ENCODE measurements around the gene GPR146.
"Not testable (repeated sequence)": the region's sequence is repeated elsewhere in the genome, so short reads cannot be mapped to it uniquely, and the experiment has no call there.

GPR146 gene

DNA sequence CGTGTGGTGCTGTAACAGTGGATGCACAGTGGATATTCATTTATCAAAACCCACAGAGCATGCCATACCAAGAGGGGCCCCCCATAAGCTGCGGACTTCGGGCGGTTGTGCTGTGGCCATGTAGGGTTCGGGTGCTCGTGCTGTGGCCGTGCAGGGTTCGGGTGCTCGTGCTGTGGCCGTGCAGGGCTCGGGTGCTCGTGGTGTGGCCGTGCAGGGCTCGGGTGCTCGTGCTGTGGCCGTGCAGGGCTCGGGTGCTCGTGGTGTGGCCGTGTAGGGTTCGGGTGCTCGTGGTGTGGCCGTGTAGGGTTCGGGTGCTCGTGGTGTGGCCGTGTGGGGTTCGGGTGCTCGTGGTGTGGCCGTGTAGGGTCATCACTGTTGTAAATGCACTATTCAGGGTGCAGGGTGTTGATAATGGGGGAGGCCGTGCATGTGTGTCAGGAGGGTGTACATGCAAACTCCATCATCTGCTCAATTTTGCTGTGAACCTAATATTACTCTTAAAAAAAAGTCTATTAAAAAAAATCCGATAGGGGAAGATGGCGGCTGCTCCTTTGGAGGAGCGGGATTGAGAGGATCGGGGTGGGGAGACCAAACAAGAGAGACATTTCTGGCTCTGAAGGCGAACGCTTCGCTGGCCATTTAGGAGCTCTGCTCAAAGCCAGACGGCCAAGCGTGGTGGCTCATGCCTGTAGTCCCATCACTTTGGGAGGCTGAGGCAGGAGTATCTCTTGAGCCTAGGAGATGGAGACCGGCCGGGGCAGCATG is 8.0 kb upstream of the GPR146 start:
- H3K4me3 ChIP-seq (ENCODE audit: low read length); DNase-seq (ENCODE audit: low read depth, low spot score): not testable (repeated sequence)

DNA sequence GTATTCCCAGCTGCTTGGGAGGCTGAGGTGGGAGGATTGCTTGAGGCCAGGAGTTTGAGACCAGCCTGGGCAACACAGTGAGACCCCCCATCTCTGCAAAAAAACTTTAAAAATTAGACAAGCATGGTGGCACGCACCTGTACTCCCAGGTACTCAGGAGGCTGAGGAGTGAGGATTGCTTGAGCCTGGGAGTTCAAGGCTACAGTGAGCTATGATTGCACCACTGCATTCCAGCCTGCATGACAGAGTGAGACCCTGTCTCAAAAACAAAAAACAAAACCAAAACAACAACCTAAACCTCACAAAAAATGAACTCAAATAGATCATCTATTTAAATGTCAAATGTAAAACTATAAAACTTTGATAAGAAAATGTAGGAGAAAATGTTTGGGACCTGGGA is 4.1 kb upstream of the GPR146 start:
- not testable (repeated sequence) for DNase-seq (ENCODE audit: low read depth, low spot score); H3K4me3 ChIP-seq (ENCODE audit: low read length)

DNA sequence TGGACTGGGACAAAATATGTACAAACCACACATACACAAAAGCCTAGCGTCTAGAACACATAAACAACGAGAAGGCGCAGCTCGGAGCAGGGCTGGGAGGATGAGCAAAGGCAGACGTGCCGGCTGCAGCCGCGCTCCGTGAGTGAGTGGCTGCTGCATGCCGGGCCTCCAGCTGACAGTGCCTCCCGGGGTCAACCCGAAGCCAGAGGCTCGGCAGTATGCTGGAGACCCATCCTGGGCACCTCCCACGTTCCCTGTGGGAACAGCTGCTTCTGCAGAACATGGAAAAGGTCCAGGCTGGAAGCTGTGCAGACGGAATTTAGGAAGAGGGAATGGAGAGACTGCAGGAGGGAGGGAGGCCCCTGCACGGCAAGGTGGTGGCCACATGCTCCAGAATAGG is 3.6 kb upstream of the GPR146 start:
- H3K4me3 ChIP-seq (ENCODE audit: low read length): no peak overlapping the region
- no peak for DNase-seq (ENCODE audit: low read depth, low spot score)

DNA sequence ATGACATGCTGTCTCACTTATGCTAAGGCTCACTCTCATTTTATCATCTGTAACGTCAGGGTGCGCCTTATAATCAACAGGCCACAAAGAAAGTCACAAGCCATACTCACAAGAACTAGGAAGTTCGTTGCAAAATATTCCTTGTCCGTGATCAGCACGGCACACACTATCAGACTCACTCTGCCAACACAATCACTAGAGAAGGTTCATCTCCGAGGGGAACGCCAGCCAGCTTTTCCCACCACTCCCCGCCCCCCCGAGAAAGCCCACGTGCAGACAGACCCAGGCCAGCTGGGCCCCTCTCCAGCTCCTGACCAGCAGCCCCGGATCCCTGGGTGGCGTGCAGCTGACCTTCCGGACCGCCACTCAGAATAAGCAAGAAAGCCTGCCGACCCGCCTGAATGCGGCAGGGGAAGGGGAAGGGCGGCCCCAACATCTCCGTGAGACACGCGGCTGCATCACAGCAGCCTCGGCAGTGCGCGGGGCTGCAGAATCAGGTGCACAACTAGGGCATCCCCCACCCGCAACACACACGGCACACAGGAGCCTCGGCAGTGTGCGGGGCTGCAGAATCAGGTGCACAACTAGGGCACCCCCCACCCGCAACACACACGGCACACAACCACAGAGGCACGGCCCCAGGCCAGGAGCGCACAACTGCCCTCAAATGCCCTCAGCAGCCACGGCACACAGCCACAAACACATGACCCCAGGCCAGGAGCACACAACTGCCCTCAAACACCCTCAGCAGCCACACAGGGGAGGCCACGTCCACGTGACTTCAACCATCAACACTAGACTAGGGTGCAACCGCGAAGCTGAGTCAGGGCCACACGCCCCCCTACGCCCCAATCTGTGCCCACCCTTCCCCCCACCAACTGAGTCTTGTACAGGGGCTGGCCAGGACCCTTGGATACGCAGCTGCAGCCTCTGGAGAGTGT is 2.5 kb upstream of the GPR146 start:
- H3K4me3 ChIP-seq (ENCODE audit: low read length): no peak overlapping the region
- DNase-seq (ENCODE audit: low read depth, low spot score): no peak

DNA sequence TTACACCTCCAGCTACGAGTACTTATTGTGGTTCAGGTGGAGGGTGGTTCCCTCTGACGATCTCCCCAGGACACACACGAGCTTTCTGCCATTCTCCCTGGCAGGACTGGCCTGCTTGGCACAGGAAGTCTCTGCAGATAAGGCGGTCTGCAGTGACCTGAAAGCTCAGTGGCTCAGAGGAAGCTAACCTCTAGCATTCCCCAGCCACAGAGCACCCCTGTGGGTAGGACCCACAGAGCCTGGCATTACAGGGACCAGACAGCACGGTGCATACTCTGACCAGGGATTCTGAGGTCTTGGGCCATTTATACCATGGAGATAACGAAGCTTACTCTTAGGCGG is 1.9 kb upstream of the GPR146 start:
- DNase-seq (ENCODE audit: low read depth, low spot score): no peak
- no peak overlapping the region for H3K4me3 ChIP-seq (ENCODE audit: low read length)

DNA sequence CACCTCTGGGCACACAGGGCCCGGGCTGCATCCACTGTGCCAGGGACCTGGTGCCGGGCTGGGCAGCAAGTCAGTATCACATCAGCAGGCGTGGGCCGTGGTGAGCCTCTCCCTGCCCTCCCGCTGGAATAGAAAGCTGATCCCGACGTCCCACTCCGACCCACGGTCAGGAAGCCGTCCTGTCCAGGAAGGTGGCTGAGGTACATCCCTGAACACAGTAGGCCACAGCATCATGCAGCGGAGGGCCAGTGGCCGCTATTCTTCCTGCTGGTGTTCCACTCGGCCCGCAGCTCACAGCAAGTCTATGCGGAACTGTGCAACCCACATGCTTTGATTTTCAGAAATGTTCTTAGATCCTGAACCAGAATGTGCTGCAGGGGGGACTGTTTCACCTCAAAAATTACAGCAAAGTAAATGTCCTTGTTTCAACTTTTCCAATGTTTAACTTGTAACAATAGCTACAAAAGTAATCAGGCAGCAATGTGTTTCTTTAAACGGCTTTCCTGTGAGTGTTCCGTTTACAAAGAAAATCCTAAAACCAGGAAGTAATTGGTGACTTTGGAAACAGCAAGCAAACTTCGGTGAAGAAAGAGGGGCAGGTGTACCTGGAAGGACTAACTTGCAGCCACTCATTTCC is 676 bp upstream of the GPR146 start:
- DNase-seq (ENCODE audit: low read depth, low spot score): no peak
- H3K4me3 ChIP-seq (ENCODE audit: low read length): peak overlapping the region; percentile 47

DNA sequence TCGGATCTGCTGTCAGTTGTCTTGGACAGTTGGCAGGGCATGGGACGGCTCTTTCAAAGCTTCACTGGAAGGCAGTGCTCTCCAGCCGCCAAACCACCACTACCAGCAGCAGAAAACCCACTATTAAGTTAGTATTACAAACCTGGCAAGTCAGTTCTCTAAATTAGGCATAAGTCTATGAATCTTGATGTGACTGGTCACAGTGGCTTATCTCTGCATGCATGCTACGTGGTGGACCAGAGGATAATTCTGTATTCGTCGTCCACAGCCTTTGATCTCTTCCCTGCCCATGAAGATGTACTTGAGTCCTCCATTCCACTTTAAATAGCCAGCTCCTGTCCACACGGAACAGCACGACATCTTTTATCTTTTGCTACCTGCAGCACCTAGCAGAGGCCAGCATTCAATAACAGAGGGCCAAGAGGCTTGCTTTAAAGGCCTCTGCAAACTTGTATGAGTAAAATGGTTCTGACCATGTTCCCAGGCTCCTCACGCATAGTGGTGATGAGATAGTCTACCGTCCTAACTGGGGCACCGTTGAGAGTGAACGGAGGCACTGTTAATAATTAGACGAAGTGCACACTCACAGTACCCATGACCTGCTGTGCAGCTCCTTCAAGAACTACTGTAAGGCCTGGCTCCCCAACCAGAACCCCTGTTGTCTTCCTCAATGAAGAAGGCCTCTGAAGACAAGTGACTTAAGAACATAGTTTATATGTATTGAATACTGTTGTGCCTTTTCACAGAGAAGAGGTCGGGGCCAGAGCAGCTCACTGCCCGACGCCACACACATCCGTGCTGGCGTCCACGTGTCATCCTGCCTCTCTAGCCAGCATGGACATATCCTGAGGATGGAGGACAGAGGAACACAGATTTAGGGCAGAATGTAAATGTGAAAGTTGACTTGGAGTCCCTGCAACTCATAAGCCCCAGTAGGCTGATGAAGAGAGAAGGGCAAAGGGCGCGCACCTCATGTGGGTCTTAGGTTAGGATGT is 1.0 kb downstream of the GPR146 start:
- H3K4me3 ChIP-seq (ENCODE audit: low read length): peak overlapping the region; percentile 51
- DNase-seq (ENCODE audit: low read depth, low spot score): no peak

DNA sequence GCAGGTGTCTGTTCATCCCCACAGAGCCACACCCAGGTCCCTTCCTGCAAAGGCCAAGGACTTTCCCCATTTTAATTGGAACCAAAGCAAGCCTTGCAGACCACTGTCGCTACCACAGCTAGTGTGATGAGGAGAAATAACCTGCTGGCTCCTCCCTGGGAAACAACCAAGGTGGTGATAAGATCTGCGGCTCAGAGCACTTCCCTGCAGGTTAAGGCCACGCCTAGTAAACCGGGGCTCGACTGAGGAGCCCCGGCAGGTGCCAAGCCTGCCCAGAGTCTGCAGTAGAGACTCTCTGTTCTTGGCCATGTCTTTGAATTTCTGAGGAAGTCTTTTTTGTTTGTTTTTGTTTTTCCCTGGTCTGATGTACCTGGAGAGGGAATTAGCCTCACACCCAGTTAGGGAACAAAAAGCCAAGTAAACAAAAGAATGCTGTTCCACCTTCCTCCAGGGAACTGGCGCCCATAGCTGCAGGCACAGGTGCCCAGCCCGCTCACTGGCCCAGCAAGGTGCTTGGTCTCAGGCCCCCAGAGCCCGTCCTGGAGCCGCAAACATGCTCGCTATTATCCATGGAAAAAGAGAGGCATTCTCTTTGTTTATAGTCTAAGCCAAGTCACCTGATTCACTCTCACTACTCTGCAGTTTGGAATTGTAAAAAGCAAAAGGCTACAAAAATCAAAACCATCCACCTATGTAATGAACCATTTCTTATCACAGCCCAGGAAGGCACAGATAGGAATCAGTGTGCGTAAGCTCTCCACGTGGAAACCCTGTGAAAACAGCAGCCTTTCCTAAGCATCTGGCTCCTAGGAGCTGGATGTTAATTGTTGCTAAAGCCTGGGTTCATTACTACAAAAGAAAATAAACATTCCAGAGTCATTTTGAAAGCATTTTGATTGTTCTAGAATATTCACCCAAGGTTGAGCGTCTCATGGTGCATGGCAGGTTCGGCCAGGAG is 2.7 kb downstream of the GPR146 start:
- no peak overlapping the region for H3K4me3 ChIP-seq (ENCODE audit: low read length)
- peak; percentile 41 for DNase-seq (ENCODE audit: low read depth, low spot score)

DNA sequence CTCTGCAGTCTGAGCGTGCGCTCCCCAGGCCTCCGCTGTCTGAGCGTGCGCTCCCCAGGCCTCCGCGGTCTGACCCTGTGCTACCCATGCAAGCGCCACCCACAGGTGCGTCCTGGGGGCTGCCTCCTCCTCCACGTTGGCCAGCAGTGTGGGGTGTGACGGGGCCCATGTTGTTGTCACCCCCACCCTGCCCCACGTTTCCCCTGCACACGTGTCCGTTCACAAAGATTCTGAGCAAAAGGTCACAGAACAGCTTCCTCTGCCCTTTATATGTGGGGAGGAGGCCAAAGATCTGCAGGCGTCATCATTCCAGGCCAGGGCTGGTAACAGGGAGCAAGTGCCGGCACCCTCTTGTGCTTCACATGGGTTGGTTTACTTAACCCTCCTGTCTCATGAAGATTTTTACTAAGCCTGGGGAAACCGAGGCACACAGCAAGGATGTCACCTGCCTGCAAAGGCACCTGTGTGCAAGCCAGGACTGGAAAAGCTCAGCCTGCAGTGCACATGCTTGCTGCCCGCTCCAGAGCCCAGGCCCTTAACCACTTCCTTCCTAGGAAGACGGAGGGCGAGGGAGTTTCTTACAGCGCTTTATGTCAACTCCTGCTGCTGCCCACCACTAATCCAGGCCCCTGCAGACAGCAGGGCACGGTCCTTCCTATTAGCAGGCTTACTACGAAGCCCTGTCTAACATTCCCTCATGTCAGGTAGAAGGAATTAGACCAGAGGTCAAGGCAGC is 4.8 kb downstream of the GPR146 start:
- no peak overlapping the region for H3K4me3 ChIP-seq (ENCODE audit: low read length)
- no peak for DNase-seq (ENCODE audit: low read depth, low spot score)

DNA sequence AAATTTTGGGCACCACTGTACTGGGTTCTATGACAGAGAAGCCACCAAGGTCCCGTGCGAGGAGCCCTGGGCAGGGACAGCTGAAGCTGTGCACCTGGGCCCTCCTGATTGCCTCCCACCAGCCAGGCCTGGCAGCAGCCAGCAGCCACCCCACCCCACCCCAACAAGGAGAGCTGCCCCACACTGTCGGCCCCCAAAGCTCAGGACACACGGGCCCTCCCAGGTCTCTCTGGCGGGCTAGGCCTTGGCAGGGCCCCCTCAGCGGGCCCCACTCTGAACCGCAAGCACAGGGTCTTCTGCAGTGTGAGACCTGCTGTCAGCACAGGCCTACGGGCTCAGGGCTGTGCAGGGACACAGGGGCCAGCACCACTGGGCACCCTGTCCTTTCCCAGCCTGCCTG is 5.5 kb downstream of the GPR146 start:
- no peak overlapping the region for H3K4me3 ChIP-seq (ENCODE audit: low read length)
- no peak for DNase-seq (ENCODE audit: low read depth, low spot score)

DNA sequence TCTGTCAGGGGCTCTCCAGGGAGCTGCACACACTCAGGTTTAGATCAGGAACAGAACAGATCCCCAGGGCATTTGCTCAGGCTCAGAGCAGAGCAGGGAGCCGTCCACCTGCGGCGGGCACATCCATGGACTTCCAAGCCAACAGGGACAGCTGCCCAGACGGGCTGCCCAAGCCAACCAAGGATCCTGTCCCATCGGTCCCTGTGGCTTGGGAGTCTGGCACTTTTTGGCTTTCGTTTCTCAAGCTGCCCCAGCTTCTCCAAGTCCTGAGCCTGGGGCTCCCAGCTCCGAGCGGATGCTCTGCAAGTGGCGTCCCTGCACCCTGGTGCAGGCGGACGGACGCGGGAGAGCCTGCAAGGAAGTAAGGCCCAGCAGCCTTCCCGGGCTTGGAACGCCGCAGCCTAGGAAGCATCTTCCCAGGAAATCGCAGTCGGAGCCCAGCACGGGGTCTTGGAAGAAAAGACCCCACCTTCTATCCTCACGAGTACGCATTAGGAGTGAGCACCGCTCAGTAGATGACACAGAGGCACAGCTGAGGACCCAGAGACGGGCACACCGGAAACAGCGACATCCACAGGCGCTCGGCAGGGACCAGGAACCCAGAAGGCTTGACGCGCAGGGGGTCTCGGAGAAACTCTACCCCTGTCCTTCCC is 6.0 kb downstream of the GPR146 start:
- no peak overlapping the region for H3K4me3 ChIP-seq (ENCODE audit: low read length)

DNA sequence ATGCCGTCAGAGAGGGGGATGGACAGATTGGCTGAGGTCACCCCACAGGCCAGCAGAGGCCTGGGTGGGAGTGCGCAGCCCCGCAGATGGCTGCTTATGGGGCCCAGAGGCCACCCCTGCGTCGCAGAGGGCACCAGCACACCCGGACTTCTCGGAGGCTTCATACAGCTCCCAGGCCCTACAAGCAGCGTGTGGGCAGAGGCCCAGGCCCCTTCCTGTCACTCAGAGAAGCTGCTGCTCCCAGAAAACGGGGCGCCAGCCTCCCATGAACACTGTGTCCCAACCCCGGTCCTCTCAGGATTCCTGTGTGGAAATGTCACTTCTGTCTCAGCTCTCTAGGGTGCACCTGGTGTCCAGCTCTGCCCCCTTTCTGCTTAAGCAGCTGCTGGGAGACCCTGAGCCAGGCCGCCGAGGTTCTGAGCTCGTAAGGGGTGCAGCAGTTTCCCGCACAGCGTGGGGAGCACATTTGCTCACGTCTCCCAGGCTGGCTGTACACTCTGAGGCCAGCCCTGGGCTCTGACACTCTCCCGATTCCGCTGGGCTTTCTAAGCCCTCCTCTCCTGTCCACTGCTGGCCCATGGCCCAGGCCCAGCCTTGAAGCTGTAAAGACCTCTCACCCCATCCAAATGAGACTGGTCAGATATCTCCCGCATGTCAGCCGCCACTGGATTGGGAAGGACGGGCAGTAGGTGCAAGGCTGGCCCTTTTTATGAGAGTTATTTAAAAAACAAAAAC is 6.8 kb downstream of the GPR146 start:
- DNase-seq (ENCODE audit: low read depth, low spot score): no peak
- H3K4me3 ChIP-seq (ENCODE audit: low read length): no peak overlapping the region

More for the DNA sequence above, 6.0 kb downstream of the GPR146 start:
- no peak for DNase-seq (ENCODE audit: low read depth, low spot score)

DNA sequence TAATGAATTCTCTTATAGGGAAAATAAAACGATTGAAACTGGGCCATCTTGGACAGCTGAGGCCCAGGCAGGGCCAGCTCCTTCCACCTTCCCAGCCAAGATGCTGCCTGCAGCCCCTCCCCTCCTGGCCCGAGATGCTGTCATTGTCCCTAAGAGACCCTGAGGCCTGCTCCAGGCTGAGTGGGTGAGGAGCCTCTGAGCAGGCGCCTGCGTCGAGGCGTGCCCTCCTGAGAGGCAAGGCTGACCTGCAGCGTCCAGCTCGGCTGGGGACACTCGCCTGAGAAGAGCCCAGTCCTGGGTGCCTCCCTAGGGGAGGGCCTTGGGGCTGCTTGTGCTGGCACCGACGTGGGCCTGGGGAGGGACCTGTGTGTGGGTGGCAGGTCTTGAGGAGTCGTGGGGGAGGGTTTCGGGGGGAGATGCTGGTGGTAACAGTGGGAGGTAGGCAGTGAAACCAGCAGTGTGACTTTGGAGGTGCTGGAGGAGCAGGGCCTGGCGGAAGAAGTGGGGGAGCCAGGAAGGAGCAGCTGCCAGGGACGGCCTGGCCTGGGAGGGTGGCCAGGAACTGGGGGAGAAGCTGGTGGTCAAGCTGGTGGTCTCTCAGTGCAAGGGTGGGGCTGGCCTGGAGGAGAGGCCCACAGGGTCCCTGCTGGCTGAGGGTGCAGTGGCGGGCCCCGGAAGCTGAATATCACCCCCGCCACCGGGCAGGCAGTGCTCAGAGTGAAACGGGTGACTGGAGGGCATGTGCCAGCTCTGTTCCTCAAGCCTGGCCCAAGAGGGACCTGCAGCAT is 7.9 kb downstream of the GPR146 start:
- no peak overlapping the region for H3K4me3 ChIP-seq (ENCODE audit: low read length)
- no peak for DNase-seq (ENCODE audit: low read depth, low spot score)

DNA sequence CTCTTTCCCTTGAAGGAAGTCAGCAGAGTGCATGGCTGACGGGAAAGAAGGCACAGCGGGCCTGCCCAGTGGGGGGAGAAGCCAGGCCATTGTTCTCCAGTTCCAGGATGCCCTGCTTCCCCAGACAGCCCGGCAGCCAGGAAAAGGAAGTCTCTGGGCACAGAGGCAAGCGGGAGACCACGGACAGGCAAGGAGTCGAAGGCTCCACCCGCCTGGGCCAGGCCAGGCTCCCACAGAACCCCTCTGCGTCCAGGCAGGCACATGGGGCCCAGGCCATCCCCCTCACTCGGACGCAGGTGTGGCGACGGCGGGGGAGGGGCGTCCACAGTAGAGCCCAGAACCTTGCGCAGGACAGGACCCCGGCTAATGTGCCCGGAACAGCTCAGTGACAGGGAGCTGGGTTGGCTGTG is 8.7 kb downstream of the GPR146 start:
- DNase-seq (ENCODE audit: low read depth, low spot score): no peak
- no peak overlapping the region for H3K4me3 ChIP-seq (ENCODE audit: low read length)

DNA sequence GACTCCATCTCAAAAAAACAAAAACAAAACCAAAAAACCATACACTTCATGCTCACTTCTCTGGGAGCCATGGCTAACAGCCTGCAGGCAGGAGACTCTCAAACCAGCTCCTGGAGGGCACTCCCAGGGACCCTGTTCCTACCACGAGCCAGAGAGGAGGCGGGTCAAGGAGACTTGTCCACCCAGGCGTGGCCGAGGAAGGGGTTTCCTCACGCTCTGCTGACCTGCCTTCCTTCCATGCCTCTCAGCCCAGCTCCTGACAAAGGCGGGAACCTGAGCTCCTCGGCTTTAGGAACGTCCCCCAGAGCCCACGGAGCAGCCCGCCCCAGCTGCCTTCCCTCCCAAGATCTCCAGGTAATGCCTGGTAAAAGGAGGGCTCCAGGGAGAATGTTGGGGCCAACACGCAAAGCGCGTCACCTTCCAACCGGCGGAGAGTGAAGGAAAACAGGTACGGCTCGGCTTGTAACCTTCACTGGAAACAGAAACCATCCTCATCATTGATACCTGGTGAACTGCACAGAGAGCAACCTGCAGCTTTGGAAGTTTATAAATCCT is 9.5 kb downstream of the GPR146 start:
- H3K4me3 ChIP-seq (ENCODE audit: low read length): no peak overlapping the region
- no peak for DNase-seq (ENCODE audit: low read depth, low spot score)
